Caco-2 (cell line): Measurements from ENCODE around the gene SPATA21. TPM values are rescaled to one million over a fixed set of nuclear protein-coding genes. Genes with fewer than 3 reads are reported as not detected.

Experiments
- BruUV-seq: library from RNA; stranded (reverse); fragments of 400-500 nt; replicated peaks from 2 replicates; lab custom pipeline; 2021; lab: Mats Ljungman, UMichigan
- CTCF ChIA-PET: fragments of 300-600 bp; sonication (Branson Sonifier 250); formaldehyde crosslinking; loops from one replicate; lab custom pipeline; 2022; ENCODE audit warnings: antibody characterized with exemption; lab: Charles Lee
- POLR2A ChIA-PET: fragments of 300-600 bp; sonication (Branson Sonifier 250); formaldehyde crosslinking; loops from one replicate; lab custom pipeline; 2022; ENCODE audit warnings: antibody characterized with exemption; lab: Charles Lee
- DNase-seq, 2 experiments: peaks; one replicate each; pipeline versions ENCODE4 v3.0.0 to v3.0.0-alpha.2; 2020 to 2022
- H3K27me3 ChIP-seq: replicated peaks from 2 replicates; pipeline ENCODE4 v1.6.0; 2011; ENCODE audit warnings: low read length; ENCODE audit not compliant: control insufficient read depth, insufficient read depth
- H3K36me3 ChIP-seq: 2 replicates; pipeline ENCODE4 v1.5.1; 2011; ENCODE audit warnings: low read length; ENCODE audit not compliant: control insufficient read depth, insufficient read depth
- H3K4me1 ChIP-seq: fragments of 250-450 bp; sonication (Bioruptor Pico); 2 replicates; pipeline ENCODE4 v1.5.1; 2020; ENCODE audit warnings: mild to moderate bottlenecking
- H3K4me3 ChIP-seq: 2 replicates; pipeline ENCODE4 v1.5.1; 2011; ENCODE audit warnings: low read depth, mild to moderate bottlenecking, control low read depth, low read length
- H3K9me3 ChIP-seq: fragments of 250-450 bp; sonication (Bioruptor Pico); 2 replicates; pipeline ENCODE4 v1.5.1; 2020; ENCODE audit warnings: mild to moderate bottlenecking, moderate library complexity
- H3K27ac Mint-ChIP-seq: one replicate; pipeline ENCODE4 v1.8.0; 2022; ENCODE audit warnings: mixed read lengths; ENCODE audit not compliant: unreplicated experiment
- H3K27me3 Mint-ChIP-seq: one replicate; pipeline ENCODE4 v1.8.0; 2022; ENCODE audit warnings: mixed read lengths; ENCODE audit not compliant: insufficient read depth, unreplicated experiment
- H3K36me3 Mint-ChIP-seq: one replicate; pipeline ENCODE4 v1.8.0; 2022; ENCODE audit warnings: mild to moderate bottlenecking, mixed read lengths; ENCODE audit not compliant: insufficient read depth, unreplicated experiment
- H3K4me1 Mint-ChIP-seq: one replicate; pipeline ENCODE4 v1.8.0; 2022; ENCODE audit warnings: low read depth, mixed read lengths; ENCODE audit not compliant: unreplicated experiment
- H3K4me3 Mint-ChIP-seq: one replicate; pipeline ENCODE4 v1.8.0; 2022; ENCODE audit warnings: mild to moderate bottlenecking, moderate library complexity, mixed read lengths; ENCODE audit not compliant: unreplicated experiment
- H3K9me3 Mint-ChIP-seq: one replicate; pipeline ENCODE4 v1.8.0; 2022; ENCODE audit warnings: mixed read lengths; ENCODE audit not compliant: unreplicated experiment
- intact Hi-C: fragments of 100-400 bp; cut with micrococcal nuclease; formaldehyde crosslinking; loops from one replicate; pipeline ENCODE4 v1.10.0; 2022; ENCODE audit not compliant: unreplicated experiment
- total RNA-seq: library from RNA; stranded (reverse); gene quantifications from 2 replicates; pipeline ENCODE4 v1.2.3, GENCODE V29; 2022
- TF ChIP-seq, protein P1 (sequence below), 2 experiments: fragments of 200-600 bp in 1 of 2; IDR thresholded peaks; 1 replicate in 1 of 2; 2 replicates in 1 of 2; pipeline versions ENCODE4 v1.5.1 to v1.8.0; 2011 to 2022; ENCODE audit warnings: antibody characterized with exemption in 1 of 2, control low read depth in 1 of 2, inconsistent platforms in 1 of 2, low read depth in 1 of 2, low read length in 1 of 2, mild to moderate bottlenecking in 1 of 2, moderate library complexity in 1 of 2; ENCODE audit not compliant: insufficient read depth in 1 of 2, severe bottlenecking in 1 of 2, unreplicated experiment in 1 of 2

The SPATA21 gene
- total RNA-seq, 1 experiment from 2014 or later, result not detected

DNA sequence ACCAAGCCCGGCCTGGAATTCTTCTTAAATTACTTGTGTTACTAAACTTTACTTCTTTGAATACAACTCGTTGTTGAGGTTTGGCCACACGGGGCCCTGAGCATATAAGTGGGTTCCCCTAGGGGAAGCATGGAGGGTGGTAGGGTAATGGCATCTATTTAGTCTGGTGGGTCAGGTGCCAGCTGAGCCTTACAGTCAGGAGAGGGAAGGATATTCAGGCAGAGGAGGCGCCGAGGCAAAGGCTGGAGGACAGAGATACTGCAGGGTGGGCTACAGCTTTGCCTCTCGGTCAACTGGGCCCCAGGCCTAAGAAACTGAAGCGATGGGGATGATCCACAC is 2.9 kb upstream of the SPATA21 start:
- BruUV-seq, result no TSS peak
- Mint-ChIP-seq H3K9me3 (no peaks in the 10 kb centered on the region), H3K27me3 (no peaks in the 10 kb centered on the region), H3K4me3 (peak overlapping the region; percentile 86), H3K27ac (peak overlapping the region; percentile 96), H3K36me3 (peaks cover 11% of the 10 kb centered on the region), H3K4me1 (no peaks in the 10 kb centered on the region)
- Histone ChIP-seq H3K36me3 (no peaks in the 10 kb centered on the region), H3K27me3 (no peaks in the 10 kb centered on the region), H3K9me3 (no peaks in the 10 kb centered on the region), H3K4me1 (no peaks in the 10 kb centered on the region), H3K4me3 (peak overlapping the region; percentile 78)
- POLR2A ChIA-PET, result interaction anchor here (0.6 kb wide), 1 partner anchor 38 kb away, joined by 3 read pairs; no protein-coding TSS in a partner anchor
- intact Hi-C loops, result no loop called here
- TF ChIP-seq, protein P1, sequence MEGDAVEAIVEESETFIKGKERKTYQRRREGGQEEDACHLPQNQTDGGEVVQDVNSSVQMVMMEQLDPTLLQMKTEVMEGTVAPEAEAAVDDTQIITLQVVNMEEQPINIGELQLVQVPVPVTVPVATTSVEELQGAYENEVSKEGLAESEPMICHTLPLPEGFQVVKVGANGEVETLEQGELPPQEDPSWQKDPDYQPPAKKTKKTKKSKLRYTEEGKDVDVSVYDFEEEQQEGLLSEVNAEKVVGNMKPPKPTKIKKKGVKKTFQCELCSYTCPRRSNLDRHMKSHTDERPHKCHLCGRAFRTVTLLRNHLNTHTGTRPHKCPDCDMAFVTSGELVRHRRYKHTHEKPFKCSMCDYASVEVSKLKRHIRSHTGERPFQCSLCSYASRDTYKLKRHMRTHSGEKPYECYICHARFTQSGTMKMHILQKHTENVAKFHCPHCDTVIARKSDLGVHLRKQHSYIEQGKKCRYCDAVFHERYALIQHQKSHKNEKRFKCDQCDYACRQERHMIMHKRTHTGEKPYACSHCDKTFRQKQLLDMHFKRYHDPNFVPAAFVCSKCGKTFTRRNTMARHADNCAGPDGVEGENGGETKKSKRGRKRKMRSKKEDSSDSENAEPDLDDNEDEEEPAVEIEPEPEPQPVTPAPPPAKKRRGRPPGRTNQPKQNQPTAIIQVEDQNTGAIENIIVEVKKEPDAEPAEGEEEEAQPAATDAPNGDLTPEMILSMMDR (IDR thresholded peaks at IDR 0.05; ENCODE audit: insufficient read depth in 1 of 2, low read depth in 1 of 2, low read length in 1 of 2, severe bottlenecking in 1 of 2, unreplicated experiment in 1 of 2), result no peak
- CTCF ChIA-PET, result interaction anchor here (0.8 to 2.3 kb wide), 4 partner anchors 9 to 181 kb away, joined by 3 to 5 read pairs (median 4); no protein-coding TSS in a partner anchor
- DNase-seq, result no peak

DNA sequence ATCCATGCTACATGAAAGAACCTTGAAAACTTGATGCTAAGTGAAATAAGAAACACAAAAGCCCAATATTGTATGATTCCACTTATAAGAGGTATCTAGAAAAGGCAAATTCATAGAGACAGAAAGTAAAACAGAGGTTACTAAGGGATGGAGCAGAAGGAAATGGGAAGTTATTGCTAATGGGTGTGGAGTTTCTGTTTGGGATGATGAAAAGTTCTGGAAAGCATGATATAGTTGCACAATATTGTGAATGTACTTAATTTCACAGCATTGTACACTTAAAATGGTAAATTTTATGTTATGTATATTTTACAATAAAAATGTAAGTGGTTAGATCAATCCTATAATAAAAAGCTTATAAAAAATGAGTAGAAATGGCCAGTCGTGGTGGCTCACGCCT is 1.7 kb upstream of the SPATA21 start:
- no peaks in the 10 kb centered on the region for H3K36me3 ChIP-seq
- no peak for DNase-seq
- Mint-ChIP-seq H3K27ac (no peak overlapping the region), H3K9me3 (no peaks in the 10 kb centered on the region), H3K27me3 (no peaks in the 10 kb centered on the region), H3K4me1 (no peaks in the 10 kb centered on the region), H3K36me3 (peaks cover 5% of the 10 kb centered on the region), H3K4me3 (no peak overlapping the region)
- no peak overlapping the region for H3K4me3 ChIP-seq
- ChIA-PET POLR2A (no interaction called here), CTCF (interaction anchor here (2.3 kb wide), 1 partner anchor 37 kb away, joined by 5 read pairs; no protein-coding TSS in a partner anchor)
- no peaks in the 10 kb centered on the region for H3K4me1 ChIP-seq
- TF ChIP-seq, protein P1 (IDR thresholded peaks at IDR 0.05; ENCODE audit: insufficient read depth in 1 of 2, low read depth in 1 of 2, low read length in 1 of 2, severe bottlenecking in 1 of 2, unreplicated experiment in 1 of 2), result no peak
- intact Hi-C loops, result no loop called here
- no TSS peak for BruUV-seq
- H3K27me3 ChIP-seq, result no peaks in the 10 kb centered on the region
- H3K9me3 ChIP-seq, result no peaks in the 10 kb centered on the region

- POLR2A ChIA-PET, result no interaction called here
- no TSS peak for BruUV-seq
- peaks cover 5% of the 10 kb centered on the region for H3K36me3 Mint-ChIP-seq
Measured at GRCh38 chr1:16438516-16438915, 1.3 kb upstream of the SPATA21 start.

More at GRCh38 chr1:16438516-16438915, 1.3 kb upstream of the SPATA21 start:
- Mint-ChIP-seq H3K27ac (no peak overlapping the region), H3K4me1 (no peaks in the 10 kb centered on the region), H3K27me3 (no peaks in the 10 kb centered on the region), H3K4me3 (no peak overlapping the region), H3K9me3 (no peaks in the 10 kb centered on the region)
- intact Hi-C loops, result no loop called here
- TF ChIP-seq, protein P1 (IDR thresholded peaks at IDR 0.05; ENCODE audit: insufficient read depth in 1 of 2, low read depth in 1 of 2, low read length in 1 of 2, severe bottlenecking in 1 of 2, unreplicated experiment in 1 of 2), result no peak
- Histone ChIP-seq H3K36me3 (no peaks in the 10 kb centered on the region), H3K4me1 (no peaks in the 10 kb centered on the region), H3K4me3 (no peak overlapping the region), H3K27me3 (no peaks in the 10 kb centered on the region), H3K9me3 (no peaks in the 10 kb centered on the region)
- no peak for DNase-seq
- CTCF ChIA-PET, result interaction anchor here (2.3 kb wide), 1 partner anchor 36 kb away, joined by 5 read pairs; no protein-coding TSS in a partner anchor
